ENCODE results near the gene DLL1.

DNA sequence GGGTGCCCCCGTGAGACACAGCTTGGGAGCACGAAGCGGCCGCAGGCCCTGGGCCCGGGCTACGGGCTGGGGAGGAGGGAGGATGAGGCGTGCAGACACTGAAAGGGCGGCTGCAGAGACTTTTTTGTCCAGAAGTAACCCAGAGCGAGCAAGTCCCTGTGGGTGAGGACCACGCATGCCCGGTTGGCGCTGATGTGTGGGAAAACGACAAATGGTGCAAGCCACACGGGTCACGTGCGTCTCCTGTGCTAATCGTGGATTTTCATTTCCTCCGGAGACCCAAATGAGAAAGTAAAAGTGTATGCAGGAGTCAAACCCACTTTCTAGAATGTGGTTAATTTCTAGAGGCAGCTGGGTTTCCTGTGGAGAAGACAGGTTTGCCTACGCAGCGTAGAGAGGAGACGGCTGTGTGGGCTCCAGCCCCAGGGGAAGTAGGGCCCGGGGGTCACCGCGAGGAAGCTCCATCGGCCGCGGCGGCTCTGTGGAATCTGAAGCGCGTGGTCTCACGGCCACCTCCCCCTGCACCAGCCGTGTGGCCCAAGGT, 19.0 kb downstream of the DLL1 start:
- TF ChIP-seq, protein P1, sequence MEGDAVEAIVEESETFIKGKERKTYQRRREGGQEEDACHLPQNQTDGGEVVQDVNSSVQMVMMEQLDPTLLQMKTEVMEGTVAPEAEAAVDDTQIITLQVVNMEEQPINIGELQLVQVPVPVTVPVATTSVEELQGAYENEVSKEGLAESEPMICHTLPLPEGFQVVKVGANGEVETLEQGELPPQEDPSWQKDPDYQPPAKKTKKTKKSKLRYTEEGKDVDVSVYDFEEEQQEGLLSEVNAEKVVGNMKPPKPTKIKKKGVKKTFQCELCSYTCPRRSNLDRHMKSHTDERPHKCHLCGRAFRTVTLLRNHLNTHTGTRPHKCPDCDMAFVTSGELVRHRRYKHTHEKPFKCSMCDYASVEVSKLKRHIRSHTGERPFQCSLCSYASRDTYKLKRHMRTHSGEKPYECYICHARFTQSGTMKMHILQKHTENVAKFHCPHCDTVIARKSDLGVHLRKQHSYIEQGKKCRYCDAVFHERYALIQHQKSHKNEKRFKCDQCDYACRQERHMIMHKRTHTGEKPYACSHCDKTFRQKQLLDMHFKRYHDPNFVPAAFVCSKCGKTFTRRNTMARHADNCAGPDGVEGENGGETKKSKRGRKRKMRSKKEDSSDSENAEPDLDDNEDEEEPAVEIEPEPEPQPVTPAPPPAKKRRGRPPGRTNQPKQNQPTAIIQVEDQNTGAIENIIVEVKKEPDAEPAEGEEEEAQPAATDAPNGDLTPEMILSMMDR (IDR thresholded peaks at IDR 0.05; ENCODE audit: borderline replicate concordance, extremely low read depth, low read length, poor library complexity, severe bottlenecking), result no peak
- TF ChIP-seq EZH2 (IDR thresholded peaks at IDR 0.05; ENCODE audit: borderline replicate concordance, low read depth, low read length, severe bottlenecking), result no peak

Measured in DND-41 (cell line).